Endothelial cell of umbilical vein (primary cell): ENCODE measurements around the gene SRP19. TPM values are rescaled to one million over a fixed set of nuclear protein-coding genes. Genes with fewer than 3 reads are reported as not detected.

Experiments used
- BruUV-seq: library from RNA; stranded (reverse); fragments of 400-500 nt; replicated peaks from 2 replicates; lab custom pipeline; 2021; lab: Mats Ljungman, UMichigan
- CTCF ChIA-PET: fragments of 300-600, 350-600 bp; sonication (Branson Sonifier 250); formaldehyde crosslinking; loops from one replicate; lab custom pipeline; 2021; ENCODE audit warnings: antibody characterized with exemption, inconsistent platforms; lab: Charles Lee
- POLR2A ChIA-PET: fragments of 300-600, 350-600 bp; sonication (Branson Sonifier 250); formaldehyde crosslinking; loops from one replicate; lab custom pipeline; 2021; ENCODE audit warnings: antibody characterized with exemption, inconsistent platforms; lab: Charles Lee
- DNase-seq: peaks from one replicate; pipeline ENCODE4 v3.0.0-alpha.2; 2011; ENCODE audit warnings: low read depth, low spot score
- FAIRE-seq: peaks from 2 replicates; lab custom pipeline; 2011; peaks lifted over from hg19 to GRCh38; lab: Jason Lieb, UNC
- H2AFZ ChIP-seq: 2 replicates; pipeline ENCODE4 v1.6.0; 2012; ENCODE audit warnings: low read depth, low read length, control low read depth, inconsistent platforms
- H3K27ac ChIP-seq: 2 replicates; pipeline ENCODE4 v1.5.1; 2011; ENCODE audit warnings: low read depth, mild to moderate bottlenecking, control low read depth, low read length, moderate library complexity; ENCODE audit not compliant: insufficient read depth
- H3K27me3 ChIP-seq, 2 experiments: 2 replicates each; pipeline versions ENCODE4 v1.6.0 to v1.6.1; 2011; ENCODE audit warnings: low read length in 2 of 2, mixed read lengths in 1 of 2; ENCODE audit not compliant: control insufficient read depth in 2 of 2, insufficient read depth in 2 of 2
- H3K36me3 ChIP-seq, 2 experiments: 2 replicates in 1 of 2; 3 replicates in 1 of 2; pipeline ENCODE4 v1.5.1; 2011; ENCODE audit warnings: low read length in 2 of 2, mild to moderate bottlenecking in 1 of 2, moderate library complexity in 1 of 2; ENCODE audit not compliant: control insufficient read depth in 2 of 2, insufficient read depth in 2 of 2; ENCODE audit errors: extremely low read depth in 1 of 2
- H3K4me1 ChIP-seq: 3 replicates; pipeline ENCODE4 v1.5.1; 2011; ENCODE audit warnings: mild to moderate bottlenecking, low read length; ENCODE audit not compliant: control insufficient read depth, insufficient read depth; ENCODE audit errors: extremely low read depth
- H3K4me2 ChIP-seq: 2 replicates; pipeline ENCODE4 v1.6.1; 2011; ENCODE audit warnings: low read length, control low read depth, mixed read lengths; ENCODE audit not compliant: insufficient read depth
- H3K4me3 ChIP-seq, 3 experiments: fragments of 200-600 bp in 1 of 3; sonication (generic), shearing (Covaris generic) in 1 of 3; replicated peaks in 1 of 3; 2 replicates each; pipeline ENCODE4 v1.5.1; 2011 to 2016; ENCODE audit warnings: control low read depth in 3 of 3, low read length in 3 of 3, mild to moderate bottlenecking in 2 of 3, inconsistent platforms in 1 of 3, low read depth in 1 of 3, moderate library complexity in 1 of 3; ENCODE audit not compliant: insufficient read depth in 1 of 3
- H3K79me2 ChIP-seq: 2 replicates; pipeline ENCODE4 v1.6.0; 2012; ENCODE audit warnings: low read length, inconsistent platforms; ENCODE audit not compliant: control insufficient read depth, insufficient read depth
- H3K9ac ChIP-seq: replicated peaks from 2 replicates; pipeline ENCODE3; 2011; ENCODE audit warnings: low read length, control low read depth; ENCODE audit not compliant: insufficient read depth; ENCODE audit errors: extremely low read depth
- H3K9me1 ChIP-seq: replicated peaks from 3 replicates; pipeline ENCODE4 v1.6.0; 2011; ENCODE audit warnings: mild to moderate bottlenecking, low read length; ENCODE audit not compliant: control insufficient read depth, insufficient read depth; ENCODE audit errors: extremely low read depth
- H3K9me3 ChIP-seq: replicated peaks from 2 replicates; pipeline ENCODE4 v1.5.1; 2012; ENCODE audit warnings: low read length, inconsistent platforms; ENCODE audit not compliant: control insufficient read depth, insufficient read depth
- H4K20me1 ChIP-seq: replicated peaks from 2 replicates; pipeline ENCODE3; 2011; ENCODE audit warnings: mild to moderate bottlenecking, low read length; ENCODE audit not compliant: control insufficient read depth, insufficient read depth; ENCODE audit errors: extremely low read depth
- EZH2 ChIP-seq: IDR thresholded peaks from 2 replicates; pipeline ENCODE4 v1.6.1; 2012; ENCODE audit warnings: borderline replicate concordance, low read depth, mild to moderate bottlenecking, moderate library complexity, low read length, inconsistent platforms; ENCODE audit not compliant: severe bottlenecking
- FOS ChIP-seq: IDR thresholded peaks from 2 replicates; pipeline ENCODE4 v1.6.1; 2011; ENCODE audit warnings: mild to moderate bottlenecking, low read length, moderate library complexity, borderline replicate concordance; ENCODE audit not compliant: insufficient read depth
- GATA2 ChIP-seq: IDR thresholded peaks from 2 replicates; pipeline ENCODE4 v1.7.0; 2011; ENCODE audit warnings: low read depth, mild to moderate bottlenecking, moderate library complexity, mixed read lengths, low read length; ENCODE audit not compliant: insufficient read length, insufficient read depth
- JUN ChIP-seq: IDR thresholded peaks from 2 replicates; pipeline ENCODE4 v1.6.1; 2011; ENCODE audit warnings: borderline replicate concordance, low read depth; ENCODE audit not compliant: insufficient read length, insufficient read depth
- MYC ChIP-seq: IDR thresholded peaks from one replicate; pipeline ENCODE4 v1.6.1; 2011; ENCODE audit warnings: mild to moderate bottlenecking, low read depth, low read length
- POLR2A ChIP-seq: IDR thresholded peaks from 2 replicates; pipeline ENCODE4 v1.6.1; 2012; ENCODE audit warnings: low read depth, mild to moderate bottlenecking, control low read depth, low read length
- POLR2AphosphoS5 ChIP-seq: IDR thresholded peaks from 2 replicates; pipeline ENCODE4 v1.6.1; 2012; ENCODE audit warnings: low read depth, mild to moderate bottlenecking, control low read depth, low read length, moderate library complexity; ENCODE audit not compliant: insufficient read depth
- dilution Hi-C: fragments of 300-500 bp; cut with MboI; formaldehyde crosslinking; loops from one replicate; pipeline ENCODE4 v1.15.0; 2019; ENCODE audit warnings: low sequenced_read_pairs; ENCODE audit not compliant: extremely low pct_ligation_motif_present
- intact Hi-C: fragments of 100-400 bp; cut with micrococcal nuclease; formaldehyde crosslinking; loops from one replicate; pipeline ENCODE4 v1.10.0; 2022
- polyA plus RNA-seq, 4 experiments: library from polyadenylated mRNA; depleted of rRNA in 3 of 4; stranded (reverse) in 3 of 4; unstranded in 1 of 4; fragments of >200 nt; gene quantifications; 2 replicates each; pipeline versions ENCODE4 v1.2.1 to v1.2.3, GENCODE V29; 2011 to 2012; ENCODE audit warnings: missing spikeins in 1 of 4
- total RNA-seq: library from RNA; stranded (reverse); gene quantifications from 2 replicates; pipeline ENCODE4 v1.2.3, GENCODE V29; 2021
- TF ChIP-seq, protein P1 (sequence below), 2 donors: IDR thresholded peaks; 1 replicate in 1 of 2; 2 replicates in 1 of 2; pipeline ENCODE4 v1.5.1; 2011; ENCODE audit warnings: low read length in 2 of 2, mild to moderate bottlenecking in 2 of 2, moderate library complexity in 2 of 2, control low read depth in 1 of 2, inconsistent platforms in 1 of 2, low read depth in 1 of 2; ENCODE audit not compliant: insufficient read depth in 1 of 2; ENCODE audit errors: extremely low read depth in 1 of 2
- TF ChIP-seq, protein P2 (sequence below): IDR thresholded peaks from 2 replicates; pipeline ENCODE4 v1.6.1; 2011; ENCODE audit not compliant: insufficient read depth, insufficient read length

Gene SRP19
- total and polyA plus RNA-seq, 2 donors (not counting 3 experiments of a cell fraction or from before 2014, with no cell fraction given) = 28.6 to 69.4 TPM

- H3K27me3 ChIP-seq = no peaks in the 10 kb centered on the region
- POLR2A ChIA-PET = no interaction called here
- no peak overlapping the region for H3K4me3 ChIP-seq
- CTCF ChIA-PET = no interaction called here
- H4K20me1 ChIP-seq = peaks cover 2% of the 10 kb centered on the region
- H3K27ac ChIP-seq = no peak overlapping the region
- no peak for TF ChIP-seq JUN
- no peak for TF ChIP-seq EZH2
- TF ChIP-seq, protein P1, sequence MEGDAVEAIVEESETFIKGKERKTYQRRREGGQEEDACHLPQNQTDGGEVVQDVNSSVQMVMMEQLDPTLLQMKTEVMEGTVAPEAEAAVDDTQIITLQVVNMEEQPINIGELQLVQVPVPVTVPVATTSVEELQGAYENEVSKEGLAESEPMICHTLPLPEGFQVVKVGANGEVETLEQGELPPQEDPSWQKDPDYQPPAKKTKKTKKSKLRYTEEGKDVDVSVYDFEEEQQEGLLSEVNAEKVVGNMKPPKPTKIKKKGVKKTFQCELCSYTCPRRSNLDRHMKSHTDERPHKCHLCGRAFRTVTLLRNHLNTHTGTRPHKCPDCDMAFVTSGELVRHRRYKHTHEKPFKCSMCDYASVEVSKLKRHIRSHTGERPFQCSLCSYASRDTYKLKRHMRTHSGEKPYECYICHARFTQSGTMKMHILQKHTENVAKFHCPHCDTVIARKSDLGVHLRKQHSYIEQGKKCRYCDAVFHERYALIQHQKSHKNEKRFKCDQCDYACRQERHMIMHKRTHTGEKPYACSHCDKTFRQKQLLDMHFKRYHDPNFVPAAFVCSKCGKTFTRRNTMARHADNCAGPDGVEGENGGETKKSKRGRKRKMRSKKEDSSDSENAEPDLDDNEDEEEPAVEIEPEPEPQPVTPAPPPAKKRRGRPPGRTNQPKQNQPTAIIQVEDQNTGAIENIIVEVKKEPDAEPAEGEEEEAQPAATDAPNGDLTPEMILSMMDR (IDR thresholded peaks at IDR 0.05; ENCODE audit: extremely low read depth in 1 of 2, insufficient read depth in 1 of 2, low read depth in 1 of 2, low read length in 2 of 2) = no peak
- no peak for TF ChIP-seq POLR2AphosphoS5
- TF ChIP-seq FOS = no peak
- TF ChIP-seq, protein P2, sequence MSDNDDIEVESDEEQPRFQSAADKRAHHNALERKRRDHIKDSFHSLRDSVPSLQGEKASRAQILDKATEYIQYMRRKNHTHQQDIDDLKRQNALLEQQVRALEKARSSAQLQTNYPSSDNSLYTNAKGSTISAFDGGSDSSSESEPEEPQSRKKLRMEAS = no peak
- TF ChIP-seq MYC = no peak
- no peak for TF ChIP-seq GATA2
- no peak for TF ChIP-seq POLR2A
- H3K36me3 ChIP-seq = peaks cover 10 to 11% of the 10 kb centered on the region in 2 experiments
- BruUV-seq = no TSS peak
- H3K79me2 ChIP-seq = peaks cover 56% of the 10 kb centered on the region
- no peaks in the 10 kb centered on the region for H3K9me3 ChIP-seq
- FAIRE-seq = no peak
- intact Hi-C loops = no loop called here
- no peak overlapping the region for H3K9ac ChIP-seq
- H3K4me1 ChIP-seq = no peaks in the 10 kb centered on the region
- H2AFZ ChIP-seq = no peak overlapping the region
- no peak for DNase-seq
- H3K4me2 ChIP-seq = no peak overlapping the region
- H3K9me1 ChIP-seq = no peaks in the 10 kb centered on the region
- dilution Hi-C loops = no loop called here
Observed at GRCh38 chr5:112907166-112907631, 46.1 kb downstream of the SRP19 start.
